NCI-H1694 treated with DMSO at 0.1 percent for 48 hours (cell line): Measurements from ENCODE around the gene OCSTAMP.

Experiments used
- DNase-seq: peaks from one replicate; lab custom pipeline; 2025; lab: John Stamatoyannopoulos, UW

OCSTAMP gene

GRCh38 chr20:46573788-46574584 lies 23.5 kb upstream of the OCSTAMP start:
- DNase-seq: no peak

GRCh38 chr20:46573234-46573633 lies 22.8 kb upstream of the OCSTAMP start:
- DNase-seq: no peak

GRCh38 chr20:46572790-46573189 lies 22.3 kb upstream of the OCSTAMP start:
- no peak for DNase-seq

GRCh38 chr20:46572153-46572552 lies 21.7 kb upstream of the OCSTAMP start:
- DNase-seq: no peak

- no peak for DNase-seq
Measured at GRCh38 chr20:46571418-46571817, 21.0 kb upstream of the OCSTAMP start.

GRCh38 chr20:46570956-46571355 lies 20.5 kb upstream of the OCSTAMP start:
- no peak for DNase-seq

- no peak for DNase-seq
Measured at GRCh38 chr20:46569961-46570360, 19.5 kb upstream of the OCSTAMP start.

GRCh38 chr20:46568570-46569129 lies 18.2 kb upstream of the OCSTAMP start:
- DNase-seq: peak; percentile 69

- DNase-seq: no peak
Measured at GRCh38 chr20:46566125-46566524, 15.7 kb upstream of the OCSTAMP start.

- DNase-seq: no peak
Measured at GRCh38 chr20:46564241-46564957, 13.9 kb upstream of the OCSTAMP start.

- DNase-seq: no peak
Measured at GRCh38 chr20:46563860-46564221, 13.4 kb upstream of the OCSTAMP start.

GRCh38 chr20:46563170-46563859 lies 12.9 kb upstream of the OCSTAMP start:
- no peak for DNase-seq

- peak; percentile 64 for DNase-seq
Measured at GRCh38 chr20:46562373-46563169, 12.1 kb upstream of the OCSTAMP start.

GRCh38 chr20:46562009-46562372 lies 11.5 kb upstream of the OCSTAMP start:
- no peak for DNase-seq

- no peak for DNase-seq
Measured at GRCh38 chr20:46559685-46560440, 9.4 kb upstream of the OCSTAMP start.

- no peak for DNase-seq
Measured at GRCh38 chr20:46559001-46559400, 8.5 kb upstream of the OCSTAMP start.

- DNase-seq: no peak
Measured at GRCh38 chr20:46558511-46558959, 8.1 kb upstream of the OCSTAMP start.

- no peak for DNase-seq
Measured at GRCh38 chr20:46557231-46557956, 6.9 kb upstream of the OCSTAMP start.

- DNase-seq: no peak
Measured at GRCh38 chr20:46555370-46555956, 5.0 kb upstream of the OCSTAMP start.

GRCh38 chr20:46554828-46555227 lies 4.4 kb upstream of the OCSTAMP start:
- no peak for DNase-seq
